ENCODE data around the gene PVRIG.
"Not testable (repeated sequence)": the region's sequence is repeated elsewhere in the genome, so short reads cannot be mapped to it uniquely, and the experiment has no call there.

Gene PVRIG

DNA sequence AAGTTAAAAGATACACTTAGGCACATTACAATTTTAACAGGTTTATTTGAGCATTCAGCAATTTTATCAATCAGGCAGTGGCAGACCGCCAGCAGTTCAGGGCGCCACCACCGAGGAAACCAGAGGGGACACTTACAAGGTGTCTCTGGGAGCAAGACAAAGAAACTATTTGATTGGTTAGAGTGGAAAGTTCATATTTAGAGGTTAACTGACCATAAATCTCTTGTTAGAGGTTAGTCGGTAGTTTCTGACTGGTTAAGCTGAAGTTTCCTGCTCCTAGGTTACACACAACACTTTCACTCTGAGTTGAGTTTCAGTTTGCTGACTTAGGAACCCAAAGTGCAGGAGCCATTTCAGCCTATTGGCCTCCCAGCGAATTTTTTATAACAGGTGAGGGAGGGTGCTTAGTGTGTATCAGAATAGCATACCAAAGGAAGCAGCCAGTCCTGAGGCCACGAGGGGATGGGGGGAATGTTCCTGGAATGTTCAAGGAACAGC, 10.8 kb upstream of the PVRIG start:
- no peak overlapping the region for H3K27ac ChIP-seq
- TF ChIP-seq CTCF (IDR thresholded peaks at IDR 0.05), result no peak

- no peak for TF ChIP-seq CTCF (IDR thresholded peaks at IDR 0.05)
- no peak for TF ChIP-seq ZFX (IDR thresholded peaks at IDR 0.05; ENCODE audit: borderline replicate concordance)
- H3K27ac ChIP-seq, result no peak overlapping the region
Observed at GRCh38 chr7:100209493-100209892, 10.3 kb upstream of the PVRIG start.

GRCh38 chr7:100210805-100211204, 8.9 kb upstream of the PVRIG start:
- no peak overlapping the region for H3K27ac ChIP-seq
- TF ChIP-seq ZFX (IDR thresholded peaks at IDR 0.05; ENCODE audit: borderline replicate concordance), result no peak
- TF ChIP-seq CTCF (IDR thresholded peaks at IDR 0.05), result no peak

DNA sequence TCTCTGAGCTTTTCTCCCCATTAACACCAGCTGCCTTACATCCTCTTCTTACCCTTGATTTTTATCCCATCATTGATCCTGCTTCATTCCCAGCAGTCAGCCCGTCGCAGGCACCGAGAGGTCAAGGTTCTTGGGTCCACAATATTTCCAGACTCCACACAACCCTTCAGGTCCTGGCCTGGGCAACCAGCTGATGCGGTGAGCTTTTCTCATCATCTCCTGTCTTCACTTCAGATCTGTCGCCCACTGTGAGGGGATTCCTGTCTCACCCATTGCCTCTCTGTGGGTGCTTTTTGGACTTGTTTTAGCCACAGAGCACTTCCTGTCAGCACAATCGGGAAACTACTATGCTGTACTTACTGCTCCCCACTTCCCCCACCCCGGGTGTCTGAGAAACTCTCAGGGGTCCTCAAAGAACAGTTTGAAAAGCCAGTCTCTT, 8.4 kb upstream of the PVRIG start:
- TF ChIP-seq CTCF (IDR thresholded peaks at IDR 0.05) (no peak), ZFX (IDR thresholded peaks at IDR 0.05; ENCODE audit: borderline replicate concordance) (no peak)

DNA sequence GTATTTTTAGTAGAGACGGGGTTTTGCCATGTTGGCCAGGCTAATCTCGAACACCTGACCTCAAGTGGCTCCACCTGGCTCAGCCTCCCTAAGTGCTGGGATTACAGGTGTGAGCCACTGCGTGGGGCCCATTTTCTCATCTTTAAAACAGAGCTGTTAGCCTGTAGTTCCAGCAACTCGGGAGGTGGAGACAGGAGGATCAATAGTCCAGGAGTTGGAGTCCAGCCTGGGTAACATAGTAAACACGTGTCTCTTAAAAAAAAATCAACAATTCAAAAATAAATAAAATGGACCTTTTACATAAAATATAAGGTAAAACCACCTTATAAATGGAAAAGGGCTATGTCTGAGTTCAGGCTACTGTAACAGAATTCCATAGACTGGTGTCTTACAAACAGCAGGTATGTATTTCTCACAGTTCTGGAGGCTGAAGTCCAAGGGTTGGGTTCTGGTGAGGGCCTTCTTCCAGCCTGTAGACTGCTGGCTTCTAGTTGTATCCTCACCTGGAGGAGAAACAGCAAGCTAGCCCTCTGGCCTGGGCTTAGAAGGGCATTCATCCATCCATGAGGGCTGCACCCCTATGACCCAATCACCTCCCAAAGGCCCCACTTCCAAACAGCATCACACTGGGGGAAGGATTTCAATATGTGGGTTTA, 7.0 kb upstream of the PVRIG start:
- H3K27ac ChIP-seq, result no peak overlapping the region
- TF ChIP-seq ZFX (IDR thresholded peaks at IDR 0.05; ENCODE audit: borderline replicate concordance), result no peak
- no peak for TF ChIP-seq CTCF (IDR thresholded peaks at IDR 0.05)

More for the DNA sequence above, 8.4 kb upstream of the PVRIG start:
- H3K27ac ChIP-seq, result no peak overlapping the region

GRCh38 chr7:100213672-100214071, 6.1 kb upstream of the PVRIG start:
- H3K27ac ChIP-seq, result no peak overlapping the region
- TF ChIP-seq ZFX (IDR thresholded peaks at IDR 0.05; ENCODE audit: borderline replicate concordance) (no peak), CTCF (IDR thresholded peaks at IDR 0.05) (no peak)

GRCh38 chr7:100214356-100214755, 5.4 kb upstream of the PVRIG start:
- H3K27ac ChIP-seq, result not testable (repeated sequence)

DNA sequence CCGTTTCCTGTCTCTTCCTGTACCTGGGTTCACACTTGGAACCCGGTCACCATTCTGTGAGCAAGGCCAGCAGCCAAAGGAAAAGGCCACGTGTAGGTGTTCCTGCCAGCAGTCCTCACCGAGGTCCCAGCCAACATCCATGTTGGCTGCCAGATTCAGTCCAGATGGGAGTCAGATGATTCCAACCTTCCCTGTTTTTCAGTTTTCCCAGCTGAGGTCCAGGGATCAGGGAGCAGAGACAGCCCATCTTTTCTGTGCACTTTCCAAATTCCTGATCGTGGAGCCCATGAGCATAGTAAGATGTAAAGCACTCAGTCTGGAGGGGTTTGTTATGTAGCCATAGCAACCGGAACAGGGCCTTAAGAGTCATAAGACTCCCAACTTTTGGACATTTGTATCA, 3.9 kb upstream of the PVRIG start:
- H3K27ac ChIP-seq, result no peak overlapping the region
- TF ChIP-seq ZFX (IDR thresholded peaks at IDR 0.05; ENCODE audit: borderline replicate concordance) (no peak), CTCF (IDR thresholded peaks at IDR 0.05) (no peak)
